GM18526 (cell line): Measurements from ENCODE around the gene TP73.

Experiments used
- POLR2A ChIP-seq: IDR thresholded peaks from 3 replicates; pipeline ENCODE4 v1.6.1; 2011; ENCODE audit not compliant: insufficient read length; ENCODE audit errors: extremely low read depth

Gene TP73

DNA sequence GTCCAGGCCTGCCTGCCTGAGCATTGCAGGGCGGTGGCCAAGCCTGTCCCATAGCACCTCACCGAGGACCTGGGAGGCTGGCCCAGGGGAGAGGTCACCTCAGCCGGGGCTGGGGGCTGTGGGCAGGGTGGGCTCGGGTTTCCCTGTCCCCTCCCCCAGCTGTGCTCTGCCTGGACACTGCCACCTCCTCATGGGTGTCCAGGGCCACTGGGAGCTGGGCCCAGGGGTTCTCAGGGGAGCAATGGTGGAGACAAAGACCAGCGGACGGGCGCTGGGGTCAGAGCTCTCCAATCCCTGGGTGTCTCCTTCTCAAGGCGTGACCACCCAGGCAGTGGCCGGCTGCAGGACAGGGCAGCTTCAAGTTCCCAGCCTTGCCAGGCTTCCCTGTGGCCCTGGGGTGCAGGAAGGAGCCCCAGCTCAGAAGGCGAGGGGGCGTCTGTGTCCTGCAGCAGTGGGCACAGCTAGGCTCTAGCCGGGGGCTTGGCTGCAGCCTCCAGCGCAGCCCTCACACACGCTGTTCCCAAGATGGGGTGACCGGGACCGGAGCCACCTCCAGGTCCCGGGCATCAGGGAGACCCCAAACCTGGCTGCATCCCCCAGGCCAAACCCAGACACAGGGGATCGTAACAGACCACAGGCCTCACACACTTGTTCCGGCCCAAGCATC lies 29.0 kb downstream of the TP73 start:
- TF ChIP-seq POLR2A, result no peak

GRCh38 chr1:3681898-3682806 lies 29.8 kb downstream of the TP73 start:
- no peak for TF ChIP-seq POLR2A

- no peak for TF ChIP-seq POLR2A
Measured at GRCh38 chr1:3683197-3683596, 30.9 kb downstream of the TP73 start.

- no peak for TF ChIP-seq POLR2A
Measured at GRCh38 chr1:3683992-3684391, 31.7 kb downstream of the TP73 start.

GRCh38 chr1:3685222-3685621 lies 32.9 kb downstream of the TP73 start:
- TF ChIP-seq POLR2A, result no peak

DNA sequence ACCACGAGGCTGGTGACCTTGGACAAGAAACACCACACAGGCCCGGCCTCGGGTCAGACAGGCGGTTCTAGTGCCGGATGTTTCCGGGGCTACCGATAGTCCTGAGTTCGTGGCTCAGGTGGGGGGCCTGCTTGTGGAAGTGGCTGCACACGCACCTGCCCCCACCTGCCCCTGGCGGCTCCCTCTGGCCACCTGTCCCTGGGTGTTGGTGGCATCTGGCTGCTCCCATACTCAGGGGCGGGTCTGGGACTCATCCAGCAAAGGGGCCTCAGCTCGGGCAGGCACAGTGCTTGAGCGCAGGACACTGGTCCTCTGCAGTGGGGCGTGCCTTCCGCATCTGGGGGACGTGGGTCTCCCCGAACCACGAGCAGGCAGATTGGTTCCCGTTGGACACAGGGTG lies 33.6 kb downstream of the TP73 start:
- TF ChIP-seq POLR2A, result no peak

- TF ChIP-seq POLR2A, result no peak
Measured at GRCh38 chr1:3687504-3687903, 35.2 kb downstream of the TP73 start.

- no peak for TF ChIP-seq POLR2A
Measured at GRCh38 chr1:3688356-3689137, 36.2 kb downstream of the TP73 start.

DNA sequence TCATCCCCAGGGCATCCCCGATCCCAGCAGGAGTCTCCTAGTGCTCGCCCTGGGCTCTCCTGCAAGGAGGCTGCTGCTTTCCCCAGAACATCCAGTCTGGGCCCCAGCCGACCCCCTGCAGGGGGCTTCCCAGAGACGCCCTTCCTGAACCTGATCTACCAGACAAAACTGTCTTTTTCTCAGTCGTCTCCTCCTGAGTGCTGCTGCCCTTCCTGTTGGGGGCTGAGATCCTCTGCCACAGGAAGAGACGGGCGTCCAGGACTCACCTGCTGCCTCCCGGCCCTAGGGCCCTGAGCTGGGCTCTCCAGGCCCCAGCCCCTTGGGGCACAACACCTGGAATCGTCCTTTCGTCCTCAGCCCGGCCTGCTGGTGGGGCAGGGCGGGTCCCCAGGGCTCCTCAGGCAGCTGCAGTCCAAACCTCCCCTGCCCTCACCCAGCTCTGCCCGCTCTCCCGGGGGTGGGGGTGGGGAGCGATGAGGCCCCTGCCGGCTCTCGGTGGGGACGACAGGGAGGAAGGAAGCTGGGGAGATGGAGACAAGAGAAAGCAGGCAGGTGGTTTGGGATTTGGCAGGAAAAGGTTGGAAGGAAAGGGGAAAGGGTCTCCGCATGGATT lies 36.9 kb downstream of the TP73 start:
- TF ChIP-seq POLR2A, result no peak

GRCh38 chr1:3690282-3691065 lies 38.2 kb downstream of the TP73 start:
- no peak for TF ChIP-seq POLR2A

- TF ChIP-seq POLR2A, result no peak
Measured at GRCh38 chr1:3691421-3692204, 39.3 kb downstream of the TP73 start.

DNA sequence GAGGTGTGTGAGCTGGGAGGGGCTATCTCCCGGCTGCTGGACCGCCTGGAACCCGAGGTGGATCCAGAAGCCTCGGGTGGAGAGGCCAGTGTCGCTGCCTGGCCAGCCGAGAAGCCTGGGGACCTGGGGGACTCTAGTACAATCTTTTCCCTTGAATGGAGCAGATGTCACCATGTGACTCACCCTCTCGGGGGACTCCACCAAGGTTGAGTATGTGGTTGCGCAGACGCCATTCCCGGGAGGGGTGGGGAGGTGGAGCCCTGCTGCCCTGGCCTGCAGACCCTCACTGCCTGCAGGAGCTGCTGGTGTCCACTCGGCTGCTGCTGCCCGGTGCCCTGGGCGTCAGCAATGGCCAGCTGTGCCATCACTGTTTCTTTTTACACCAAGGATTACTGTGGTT lies 40.3 kb downstream of the TP73 start:
- TF ChIP-seq POLR2A, result no peak

- TF ChIP-seq POLR2A, result no peak
Measured at GRCh38 chr1:3693321-3693720, 41.0 kb downstream of the TP73 start.
